GM19468 (cell line): Measurements from ENCODE around the gene CCT7.
"Not testable (repeated sequence)": the region's sequence is repeated elsewhere in the genome, so short reads cannot be mapped to it uniquely, and the experiment has no call there.

ENCODE experiments used
- ATAC-seq: cut with Tn5 transposase; IDR thresholded peaks from one replicate; pipeline ENCODE4 v1.9.1; 2021; ENCODE audit warnings: mild to moderate bottlenecking, moderate library complexity, moderate number of reproducible peaks; ENCODE audit not compliant: unreplicated experiment; ENCODE audit errors: extremely low read depth

Gene CCT7

DNA sequence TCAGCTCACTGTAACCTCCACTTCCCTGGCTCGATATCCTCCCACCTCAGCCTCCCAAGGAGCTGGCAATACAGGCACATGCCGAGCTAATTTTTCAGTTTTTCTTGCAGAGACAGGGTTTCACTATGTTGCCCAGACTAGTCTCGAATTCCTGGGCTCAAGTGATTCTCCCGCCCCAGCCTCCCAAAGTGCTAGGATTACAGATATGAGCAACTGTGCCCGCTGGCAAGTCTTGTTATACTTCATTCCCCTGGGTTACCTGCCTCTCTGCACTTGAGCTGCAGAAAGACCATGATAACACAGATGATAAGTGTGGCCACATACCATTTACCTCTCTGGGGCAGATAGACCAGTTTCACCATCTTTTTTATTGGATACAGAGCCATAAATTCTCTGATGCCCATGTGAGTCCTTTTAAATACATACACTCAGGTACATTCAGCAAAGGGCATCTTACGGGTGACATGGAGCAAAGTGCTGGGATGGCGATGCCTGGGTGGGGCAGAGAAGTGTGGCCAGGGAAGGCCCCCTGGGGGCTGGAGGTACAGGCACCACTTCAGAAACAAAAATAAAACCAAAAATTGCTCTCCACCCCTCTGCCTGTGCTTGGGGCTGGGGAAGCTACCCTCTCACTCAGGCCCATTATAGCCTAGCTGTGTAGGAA, 20.4 kb downstream of the CCT7 start:
- ATAC-seq, result no peak

DNA sequence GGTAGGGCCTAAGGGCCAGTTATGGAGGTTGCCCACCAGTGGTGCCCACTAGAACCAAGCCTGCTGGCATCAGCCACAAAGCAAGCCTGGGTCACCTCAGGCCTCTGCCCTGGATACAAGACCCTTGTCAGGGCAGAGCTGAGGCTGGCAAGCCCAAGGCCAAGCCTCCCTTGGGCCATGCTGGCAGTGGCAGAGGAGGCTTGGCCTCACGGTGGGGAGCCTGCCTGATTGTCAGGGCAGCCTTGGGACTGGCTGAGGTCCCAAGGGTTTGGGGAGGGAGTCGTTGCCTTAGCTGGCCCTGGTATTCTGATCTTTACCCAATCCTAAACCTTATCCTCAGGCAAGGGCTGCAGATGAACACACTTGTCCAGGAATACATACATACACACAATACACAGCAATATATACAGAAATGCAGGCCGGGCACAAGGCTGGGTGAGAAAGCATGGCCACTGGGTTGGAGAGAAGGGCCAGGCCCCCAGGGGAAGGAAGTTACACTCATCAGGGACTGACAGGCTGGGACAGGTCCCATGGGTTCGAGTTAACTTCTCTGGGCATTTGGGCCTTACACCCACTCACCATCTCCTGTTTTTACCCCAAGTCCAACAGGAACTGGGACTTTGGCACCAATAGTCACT, 21.0 kb downstream of the CCT7 start:
- no peak for ATAC-seq

DNA sequence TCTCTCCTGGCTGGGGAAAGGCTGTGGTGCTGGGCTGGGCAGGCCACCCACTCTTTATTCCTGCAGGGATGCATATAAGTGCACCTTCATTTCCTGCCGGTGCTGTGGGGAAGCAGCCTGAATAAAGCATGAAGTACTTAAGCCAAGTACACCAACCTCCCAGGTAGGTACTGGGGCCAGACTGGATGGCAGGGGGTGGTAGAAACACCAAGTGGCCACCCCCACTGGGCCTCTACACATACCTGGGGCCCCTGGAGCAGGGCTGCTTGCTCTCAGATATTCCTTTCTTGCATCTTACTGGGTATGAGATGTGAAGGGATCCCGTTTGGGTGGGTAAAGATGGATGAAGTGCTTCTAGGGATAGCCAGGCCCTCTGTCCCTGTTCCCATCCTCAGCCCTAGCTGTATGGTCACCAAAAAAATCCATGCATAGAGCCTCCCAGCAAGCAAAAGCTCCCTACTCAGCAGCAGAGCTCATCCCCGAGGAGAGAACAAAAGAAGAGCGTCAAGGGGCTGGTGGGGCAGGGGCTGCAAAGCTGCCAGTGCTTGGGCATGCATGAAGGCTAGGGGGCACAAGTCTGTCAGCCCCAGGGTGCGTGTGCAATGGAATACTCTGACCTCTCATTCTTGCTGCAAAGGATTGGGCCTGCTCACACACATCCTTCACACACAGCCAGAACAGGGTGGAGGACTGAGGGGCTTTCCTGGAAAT, 22.0 kb downstream of the CCT7 start:
- no peak for ATAC-seq

- ATAC-seq, result no peak
Observed at GRCh38 chr2:73256618-73256922, 22.5 kb downstream of the CCT7 start.

GRCh38 chr2:73257021-73257420, 22.9 kb downstream of the CCT7 start:
- no peak for ATAC-seq

DNA sequence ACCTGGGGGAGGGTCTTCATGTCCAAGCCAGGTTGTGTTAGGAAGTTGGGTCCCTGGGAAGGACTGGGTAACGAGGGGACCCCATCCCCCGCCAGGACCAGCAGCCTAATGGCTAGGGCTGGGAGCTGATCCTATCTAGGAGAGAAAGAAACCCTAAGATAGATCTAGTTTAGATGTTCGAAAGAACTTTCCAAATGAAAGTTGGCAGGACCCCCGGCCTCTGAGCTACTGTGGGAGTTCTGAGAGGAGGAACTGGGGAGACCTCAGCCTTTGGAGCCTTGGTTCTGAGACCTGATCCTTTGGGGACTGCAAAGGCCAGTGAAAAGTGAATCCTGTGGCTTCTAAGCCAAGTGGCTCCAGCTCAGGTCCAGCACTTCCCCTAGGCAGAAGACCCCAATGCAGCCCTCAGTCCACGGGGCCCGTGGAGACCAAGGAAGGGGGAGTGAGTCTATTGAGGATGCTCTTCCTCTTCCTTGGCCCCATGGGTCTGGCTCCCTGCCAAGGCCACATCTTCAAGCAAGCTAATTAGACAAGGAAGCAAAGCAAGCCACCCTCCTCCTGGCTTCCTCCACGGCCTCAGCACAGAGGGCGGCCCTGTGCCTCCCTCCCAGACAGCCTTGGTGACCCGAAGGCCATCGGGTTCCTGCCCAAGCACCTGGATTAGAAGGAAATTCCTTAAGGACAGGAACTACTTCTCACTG, 23.5 kb downstream of the CCT7 start:
- ATAC-seq, result no peak

DNA sequence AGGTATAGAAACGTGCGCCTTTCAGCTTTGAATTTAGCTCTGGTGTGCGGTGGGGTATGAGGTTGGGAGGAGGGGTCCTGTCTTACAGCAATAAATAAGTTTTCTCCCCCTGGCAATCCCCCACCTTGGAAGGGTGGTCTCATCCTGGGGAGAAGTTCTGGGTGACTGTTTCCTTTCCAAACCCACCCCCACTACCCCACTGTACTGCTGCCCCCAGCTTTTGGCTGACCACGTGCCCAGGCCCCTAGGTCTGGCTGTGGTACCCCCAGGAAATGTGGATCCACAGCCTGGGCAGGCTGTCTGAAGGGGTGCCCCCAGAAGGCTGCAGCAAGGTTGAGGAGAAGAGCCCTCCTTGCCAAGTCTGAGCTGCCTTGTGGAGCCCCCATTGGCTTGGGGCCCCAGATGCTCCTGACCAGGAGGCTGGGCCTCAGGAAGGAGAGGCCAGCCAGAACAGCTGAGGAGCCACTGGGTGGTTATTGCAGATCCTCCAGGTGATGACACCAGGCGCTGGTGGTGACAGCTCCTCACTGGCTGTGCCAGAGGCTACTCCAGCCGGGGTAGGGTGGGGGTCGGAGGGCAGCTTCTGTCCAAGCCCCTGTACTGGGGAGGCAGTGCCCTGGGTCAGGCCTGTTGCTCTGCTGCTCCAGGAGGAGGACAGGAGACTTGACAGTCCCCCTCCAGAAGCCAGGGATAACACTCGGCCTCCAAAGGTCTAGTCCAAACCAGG, 24.2 kb downstream of the CCT7 start:
- no peak for ATAC-seq

- no peak for ATAC-seq
Observed at GRCh38 chr2:73258913-73259215, 24.8 kb downstream of the CCT7 start.

- no peak for ATAC-seq
Observed at GRCh38 chr2:73259276-73259675, 25.2 kb downstream of the CCT7 start.

DNA sequence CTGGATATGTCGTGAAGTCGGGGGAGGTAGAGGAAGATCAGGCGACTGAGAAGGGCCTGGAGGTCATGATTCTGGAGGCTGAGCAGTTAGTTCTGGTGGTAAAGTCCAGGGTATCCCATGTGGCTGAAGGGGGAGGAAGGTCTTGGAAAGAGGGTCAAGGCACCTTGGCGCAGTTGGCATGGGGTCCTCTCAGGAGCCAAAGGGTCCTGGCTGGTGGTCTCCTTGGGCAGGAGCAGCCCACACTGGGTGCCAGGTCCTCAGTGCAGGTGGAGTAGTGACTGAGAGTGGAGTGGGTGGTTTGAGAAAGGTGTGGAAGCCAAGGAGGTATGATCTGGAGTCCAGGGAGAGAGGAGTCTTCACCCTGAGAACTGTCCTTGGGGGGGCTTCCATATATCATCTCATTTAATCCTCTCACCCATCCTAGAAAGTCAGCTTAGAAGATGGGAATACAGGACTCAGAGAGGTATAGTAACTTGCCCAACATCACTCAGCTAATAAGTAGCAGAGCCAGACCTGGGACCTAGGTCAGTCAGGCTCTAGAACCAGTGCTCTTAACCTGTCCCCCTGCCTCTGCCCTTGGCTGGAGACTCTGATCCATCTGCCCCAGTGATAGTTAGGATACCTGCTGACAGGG, 25.7 kb downstream of the CCT7 start:
- ATAC-seq, result no peak

GRCh38 chr2:73260338-73260984, 26.4 kb downstream of the CCT7 start:
- no peak for ATAC-seq

- no peak for ATAC-seq
Observed at GRCh38 chr2:73262108-73262651, 28.1 kb downstream of the CCT7 start.

GRCh38 chr2:73262691-73263429, 28.8 kb downstream of the CCT7 start:
- not testable (repeated sequence) for ATAC-seq

DNA sequence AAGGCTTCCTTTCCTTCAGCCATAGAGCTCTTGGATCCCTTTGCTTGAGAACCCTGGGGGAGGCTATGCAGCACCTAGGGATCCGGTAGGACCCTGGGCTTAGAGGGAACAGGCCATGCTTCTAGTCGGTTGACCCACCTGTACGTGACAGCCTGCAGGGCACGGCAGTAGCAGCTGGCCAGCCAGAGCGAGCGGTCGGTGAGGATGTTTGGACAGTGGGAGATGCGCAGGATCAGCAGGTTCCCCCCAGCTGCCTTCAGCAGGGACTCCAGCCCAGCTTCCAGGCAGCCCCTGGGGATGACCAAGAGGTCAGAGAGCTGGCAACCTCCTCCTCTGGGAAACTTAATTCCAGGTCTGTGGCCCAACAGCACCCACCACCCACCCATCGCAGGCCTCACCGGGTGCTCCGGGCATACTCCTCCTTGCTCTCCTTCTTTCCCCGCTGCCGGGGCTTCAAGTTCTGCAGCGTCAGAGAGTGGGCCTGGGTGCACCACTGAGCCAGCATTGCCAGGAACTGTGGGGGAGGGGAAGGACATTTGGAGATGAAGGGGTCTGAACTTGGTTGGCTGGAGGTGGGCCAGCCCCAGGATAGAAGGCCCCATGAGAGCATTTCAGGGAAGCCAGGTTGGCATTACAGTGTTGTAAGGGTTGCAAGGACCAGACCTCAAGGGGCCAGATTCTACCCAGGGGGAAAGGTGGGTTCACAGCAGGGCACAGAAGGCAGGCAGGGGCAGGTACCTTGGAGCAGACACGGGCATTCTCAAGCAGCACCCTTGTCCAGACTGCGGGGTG, 29.6 kb downstream of the CCT7 start:
- ATAC-seq, result no peak

- no peak for ATAC-seq
Observed at GRCh38 chr2:73264332-73264606, 30.2 kb downstream of the CCT7 start.

DNA sequence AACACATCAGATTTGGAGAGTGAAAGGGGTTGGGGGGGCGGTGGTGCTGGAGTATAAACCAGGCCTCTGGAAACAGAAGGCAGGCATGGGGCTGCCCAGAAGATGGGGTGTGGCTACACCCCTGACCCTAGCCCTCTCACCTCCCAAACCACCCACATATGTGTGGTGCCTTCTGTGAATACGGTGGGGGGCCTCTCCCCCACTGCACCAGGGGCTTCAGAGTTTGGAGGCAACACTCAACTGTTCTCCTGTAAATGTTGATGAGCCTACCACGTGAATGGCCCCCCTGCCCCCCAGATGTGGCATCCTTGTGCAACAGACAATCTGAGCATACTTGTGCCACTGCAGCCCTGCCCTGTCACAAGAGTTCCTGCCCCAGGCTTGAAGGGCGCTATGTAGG, 30.7 kb downstream of the CCT7 start:
- ATAC-seq, result no peak

DNA sequence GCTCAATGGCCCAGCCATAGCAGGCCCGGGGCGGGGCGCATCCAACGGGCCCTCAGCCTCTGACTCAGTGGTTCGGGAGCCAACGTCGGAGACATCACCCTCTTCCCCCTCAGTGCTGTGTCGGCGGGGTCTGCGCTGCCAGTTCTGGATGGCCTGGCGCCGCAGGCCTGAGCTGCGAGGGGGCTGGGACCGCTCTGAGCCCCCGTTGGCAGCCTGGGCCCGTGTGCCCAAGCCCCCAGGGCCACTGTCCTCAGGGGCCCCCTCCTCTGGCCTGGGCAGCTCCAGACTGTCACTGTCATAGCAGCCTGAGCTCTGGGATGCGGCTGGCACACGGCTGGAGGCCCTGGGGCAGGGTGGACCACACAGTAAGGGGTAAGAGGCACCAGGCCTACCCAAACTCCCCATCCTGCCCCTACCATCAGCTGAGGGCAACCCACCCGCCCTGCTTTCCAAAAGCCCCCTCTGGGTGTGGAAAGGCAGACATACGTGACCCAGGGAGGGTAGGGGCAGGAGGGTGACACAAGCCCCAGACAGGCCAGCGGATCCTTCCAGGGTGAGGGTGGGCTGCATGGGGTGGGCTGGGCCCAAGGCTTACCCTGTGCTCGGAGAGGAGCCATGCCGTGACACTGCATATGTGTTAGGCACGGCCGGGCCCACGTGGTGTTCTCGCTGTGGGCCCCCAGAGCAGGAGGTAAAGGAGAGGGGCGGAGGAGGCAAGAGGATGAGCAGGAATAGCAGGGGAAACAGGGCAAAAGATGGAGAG, 31.4 kb downstream of the CCT7 start:
- ATAC-seq, result no peak
